HL-60 (cell line): Measurements from ENCODE around the gene FOXD2.

Experiments used
- GABPA ChIP-seq: IDR thresholded peaks from 2 replicates; pipeline ENCODE4 v1.6.1; 2012; ENCODE audit warnings: low read depth
- POLR2AphosphoS5 ChIP-seq: IDR thresholded peaks from 2 replicates; pipeline ENCODE4 v1.6.1; 2012; ENCODE audit warnings: low read depth
- REST ChIP-seq: IDR thresholded peaks from 2 replicates; pipeline ENCODE4 v1.6.1; 2012; ENCODE audit warnings: low read depth; ENCODE audit not compliant: insufficient replicate concordance
- SPI1 ChIP-seq: IDR thresholded peaks from 2 replicates; pipeline ENCODE4 v1.6.1; 2012; ENCODE audit warnings: low read depth, mild to moderate bottlenecking, borderline replicate concordance
- TF ChIP-seq, protein P1 (sequence below): IDR thresholded peaks from one replicate; pipeline ENCODE4 v1.5.1; 2011; ENCODE audit warnings: low read length, control low read depth, inconsistent platforms; ENCODE audit not compliant: insufficient read depth

- TF ChIP-seq, protein P1, sequence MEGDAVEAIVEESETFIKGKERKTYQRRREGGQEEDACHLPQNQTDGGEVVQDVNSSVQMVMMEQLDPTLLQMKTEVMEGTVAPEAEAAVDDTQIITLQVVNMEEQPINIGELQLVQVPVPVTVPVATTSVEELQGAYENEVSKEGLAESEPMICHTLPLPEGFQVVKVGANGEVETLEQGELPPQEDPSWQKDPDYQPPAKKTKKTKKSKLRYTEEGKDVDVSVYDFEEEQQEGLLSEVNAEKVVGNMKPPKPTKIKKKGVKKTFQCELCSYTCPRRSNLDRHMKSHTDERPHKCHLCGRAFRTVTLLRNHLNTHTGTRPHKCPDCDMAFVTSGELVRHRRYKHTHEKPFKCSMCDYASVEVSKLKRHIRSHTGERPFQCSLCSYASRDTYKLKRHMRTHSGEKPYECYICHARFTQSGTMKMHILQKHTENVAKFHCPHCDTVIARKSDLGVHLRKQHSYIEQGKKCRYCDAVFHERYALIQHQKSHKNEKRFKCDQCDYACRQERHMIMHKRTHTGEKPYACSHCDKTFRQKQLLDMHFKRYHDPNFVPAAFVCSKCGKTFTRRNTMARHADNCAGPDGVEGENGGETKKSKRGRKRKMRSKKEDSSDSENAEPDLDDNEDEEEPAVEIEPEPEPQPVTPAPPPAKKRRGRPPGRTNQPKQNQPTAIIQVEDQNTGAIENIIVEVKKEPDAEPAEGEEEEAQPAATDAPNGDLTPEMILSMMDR, result no peak
- no peak for TF ChIP-seq REST
- no peak for TF ChIP-seq POLR2AphosphoS5
- no peak for TF ChIP-seq SPI1
- no peak for TF ChIP-seq GABPA
Observed at GRCh38 chr1:47440599-47441081, 2.8 kb downstream of the FOXD2 start.
